GM23248 (cell line): ENCODE data around the gene ASB2. TPM values are rescaled to one million over a fixed set of nuclear protein-coding genes. Genes with fewer than 3 reads are reported as not detected.

Experiments
- DNase-seq: peaks from one replicate; pipeline ENCODE4 v3.0.0-alpha.2; 2015
- H2AFZ ChIP-seq: fragments of 200-600 bp; sonication (generic); 2 replicates; pipeline ENCODE4 v1.6.1; 2016; ENCODE audit warnings: antibody characterized with exemption
- H3F3A ChIP-seq: fragments of 200-600 bp; sonication (generic); 2 replicates; pipeline ENCODE4 v1.6.1; 2016; ENCODE audit warnings: mild to moderate bottlenecking, antibody characterized with exemption, mixed run types; ENCODE audit not compliant: insufficient read depth
- H3K27ac ChIP-seq: fragments of 200-600 bp; sonication (generic); 2 replicates; pipeline ENCODE4 v1.5.1; 2016; ENCODE audit warnings: mild to moderate bottlenecking
- H3K27me3 ChIP-seq: fragments of 200-600 bp; sonication (generic); replicated peaks from 2 replicates; pipeline ENCODE4 v1.6.1; 2016; ENCODE audit warnings: mild to moderate bottlenecking; ENCODE audit not compliant: insufficient read depth
- H3K36me3 ChIP-seq: fragments of 200-600 bp; sonication (generic); 2 replicates; pipeline ENCODE4 v1.6.1; 2016; ENCODE audit warnings: low read depth, mild to moderate bottlenecking
- H3K4me1 ChIP-seq: fragments of 200-600 bp; sonication (generic); 2 replicates; pipeline ENCODE4 v1.6.1; 2016; ENCODE audit warnings: mild to moderate bottlenecking; ENCODE audit not compliant: insufficient read depth
- H3K4me2 ChIP-seq: fragments of 200-600 bp; sonication (generic); one replicate; pipeline ENCODE4 v1.6.1; 2016; ENCODE audit warnings: mild to moderate bottlenecking; ENCODE audit not compliant: unreplicated experiment
- H3K4me3 ChIP-seq: fragments of 200-600 bp; sonication (generic); 2 replicates; pipeline ENCODE4 v1.5.1; 2016; ENCODE audit warnings: mild to moderate bottlenecking
- H3K79me2 ChIP-seq: fragments of 200-600 bp; sonication (generic); 2 replicates; pipeline ENCODE4 v1.6.1; 2016; ENCODE audit warnings: mild to moderate bottlenecking; ENCODE audit not compliant: insufficient read depth
- H3K9ac ChIP-seq: fragments of 200-600 bp; sonication (generic); 2 replicates; pipeline ENCODE4 v1.6.1; 2016; ENCODE audit warnings: mild to moderate bottlenecking
- H3K9me2 ChIP-seq: fragments of 200-600 bp; sonication (generic); 2 replicates; pipeline ENCODE4 v1.6.1; 2016; ENCODE audit warnings: mixed run types, mild to moderate bottlenecking, moderate library complexity; ENCODE audit not compliant: insufficient read depth
- H3K9me3 ChIP-seq: fragments of 200-600 bp; sonication (generic); one replicate; pipeline ENCODE4 v1.6.1; 2017; ENCODE audit warnings: low read depth
- H4K20me1 ChIP-seq: fragments of 200-600 bp; sonication (generic); 2 replicates; pipeline ENCODE4 v1.6.0; 2016; ENCODE audit not compliant: insufficient read depth
- EZH2 ChIP-seq: fragments of 200-600 bp; sonication (generic); IDR thresholded peaks from 2 replicates; pipeline ENCODE4 v1.6.1; 2018; ENCODE audit warnings: antibody characterized with exemption, mild to moderate bottlenecking; ENCODE audit not compliant: insufficient read depth, poor library complexity, severe bottlenecking
- EZH2phosphoT487 ChIP-seq: fragments of 200-600 bp; sonication (generic); IDR thresholded peaks from 2 replicates; pipeline ENCODE4 v1.6.1; 2018; ENCODE audit warnings: antibody characterized with exemption, moderate library complexity, mild to moderate bottlenecking, low read depth; ENCODE audit not compliant: insufficient read depth
- WGBS, 2 experiments: methylation state at CpG; one replicate each; pipeline ENCODE4 v1.1.6; 2015 to 2017; ENCODE audit warnings: low lambda C conversion rate in 2 of 2, low coverage in 1 of 2; ENCODE audit errors: missing lambda C conversion rate in 2 of 2; 5-methylcytosine and 5-hydroxymethylcytosine counted together
- in situ Hi-C: fragments of 300-500 bp; cut with MboI; formaldehyde crosslinking; loops from 2 replicates; pipeline ENCODE4 v1.15.0; 2020
- polyA plus RNA-seq: library from polyadenylated mRNA; unstranded; fragments of >200 nt; fragmentation: Nextera tagmentation; extraction: Ambion mirVana; gene quantifications from 2 replicates; pipeline ENCODE4 v1.2.1, GENCODE V29; 2016
- total RNA-seq: library from RNA; depleted of rRNA; stranded (reverse); fragments of >200 nt; shearing (Covaris generic); gene quantifications from 2 replicates; pipeline ENCODE4 v1.2.3, GENCODE V29; 2014

The ASB2 gene
- total and polyA plus RNA-seq, 2 experiments from 2014 or later: 0.06 TPM; not detected in 1

- H3K4me2 ChIP-seq: no peak overlapping the region
- H3K4me3 ChIP-seq: no peak overlapping the region
These were observed 436 bp downstream of the ASB2 start for GRCh38 chr14:93975791-93976476.

GRCh38 chr14:93974833-93975232 lies 1.5 kb downstream of the ASB2 start:
- peaks cover 13% of the 10 kb centered on the region; the same call in 1 of the 2 replicates for H3K27me3 ChIP-seq
- H4K20me1 ChIP-seq: no peaks in the 10 kb centered on the region
- no peak overlapping the region for H3K4me2 ChIP-seq
- H3K27ac ChIP-seq: no peak overlapping the region
- WGBS, 2 experiments: 91 to 92% methylated on average over 11 to 12 of the region's 12 CpGs
- no peaks in the 10 kb centered on the region for H3K4me1 ChIP-seq
- H2AFZ ChIP-seq: no peak overlapping the region
- DNase-seq: no peak
- H3K9ac ChIP-seq: no peak overlapping the region
- H3K36me3 ChIP-seq: no peaks in the 10 kb centered on the region
- in situ Hi-C loops: no loop called here
- no peaks in the 10 kb centered on the region for H3K79me2 ChIP-seq
- no peaks in the 10 kb centered on the region for H3K9me2 ChIP-seq
- H3F3A ChIP-seq: no peaks in the 10 kb centered on the region
- H3K4me3 ChIP-seq: no peak overlapping the region
- no peak for TF ChIP-seq EZH2phosphoT487
- TF ChIP-seq EZH2: no peak
- H3K9me3 ChIP-seq: no peaks in the 10 kb centered on the region

More at GRCh38 chr14:93975791-93976476, 436 bp downstream of the ASB2 start:
- H2AFZ ChIP-seq: no peak overlapping the region
- H3K27ac ChIP-seq: no peak overlapping the region
- no peaks in the 10 kb centered on the region for H4K20me1 ChIP-seq
- H3K9me3 ChIP-seq: no peaks in the 10 kb centered on the region
- no peak for DNase-seq
- WGBS, 2 experiments: 64 to 67% methylated on average over 9 of the region's 9 CpGs
- in situ Hi-C loops: no loop called here
- H3K9ac ChIP-seq: no peak overlapping the region
- H3F3A ChIP-seq: no peaks in the 10 kb centered on the region
- no peaks in the 10 kb centered on the region for H3K79me2 ChIP-seq
- H3K9me2 ChIP-seq: no peaks in the 10 kb centered on the region
- peaks cover 13% of the 10 kb centered on the region; the same call in 1 of the 2 replicates for H3K27me3 ChIP-seq
- no peaks in the 10 kb centered on the region for H3K36me3 ChIP-seq
- TF ChIP-seq EZH2phosphoT487: no peak
- no peak for TF ChIP-seq EZH2
- H3K4me1 ChIP-seq: no peaks in the 10 kb centered on the region

GRCh38 chr14:93974299-93974698 lies 2.1 kb downstream of the ASB2 start:
- no peaks in the 10 kb centered on the region for H3K9me3 ChIP-seq
- H3K4me1 ChIP-seq: no peaks in the 10 kb centered on the region
- 78 to 85% methylated on average over 6 of the region's 6 CpGs for WGBS, 2 experiments
- H3K9ac ChIP-seq: no peak overlapping the region
- H3K4me3 ChIP-seq: no peak overlapping the region
- no peak overlapping the region for H2AFZ ChIP-seq
- H3K36me3 ChIP-seq: no peaks in the 10 kb centered on the region
- no peak for TF ChIP-seq EZH2phosphoT487
- no peak for TF ChIP-seq EZH2
- H3K27ac ChIP-seq: no peak overlapping the region
- no peak for DNase-seq
- H3K27me3 ChIP-seq: peaks cover 13% of the 10 kb centered on the region; the same call in 1 of the 2 replicates
- H4K20me1 ChIP-seq: no peaks in the 10 kb centered on the region
- no peak overlapping the region for H3K4me2 ChIP-seq
- H3K9me2 ChIP-seq: no peaks in the 10 kb centered on the region
- no peaks in the 10 kb centered on the region for H3K79me2 ChIP-seq
- in situ Hi-C loops: no loop called here
- H3F3A ChIP-seq: no peaks in the 10 kb centered on the region

GRCh38 chr14:93973607-93974006 lies 2.8 kb downstream of the ASB2 start:
- Histone ChIP-seq H3K4me2 (no peak overlapping the region), H3K27ac (no peak overlapping the region), H3K27me3 (peaks cover 13% of the 10 kb centered on the region; the same call in 1 of the 2 replicates), H3K9ac (no peak overlapping the region), H3K4me3 (no peak overlapping the region), H3K4me1 (no peaks in the 10 kb centered on the region), H3K9me3 (no peaks in the 10 kb centered on the region), H4K20me1 (no peaks in the 10 kb centered on the region), H2AFZ (no peak overlapping the region), H3F3A (no peaks in the 10 kb centered on the region), H3K9me2 (no peaks in the 10 kb centered on the region), H3K36me3 (no peaks in the 10 kb centered on the region), H3K79me2 (no peaks in the 10 kb centered on the region)
- in situ Hi-C loops: no loop called here
- no peak for TF ChIP-seq EZH2phosphoT487
- TF ChIP-seq EZH2: no peak
- DNase-seq: no peak
- WGBS, 2 experiments: 77 to 85% methylated on average over 6 of the region's 6 CpGs
